GM19372 (cell line): ENCODE results near the gene TAF1A.
A peak's percentile ranks its signal among the peaks of the same experiment; 100 is the strongest.

Source experiments
- ATAC-seq: cut with Tn5 transposase; IDR thresholded peaks from one replicate; pipeline ENCODE4 v1.9.1; 2021; ENCODE audit warnings: mild to moderate bottlenecking, low read depth, moderate library complexity; ENCODE audit not compliant: unreplicated experiment

Gene TAF1A

DNA sequence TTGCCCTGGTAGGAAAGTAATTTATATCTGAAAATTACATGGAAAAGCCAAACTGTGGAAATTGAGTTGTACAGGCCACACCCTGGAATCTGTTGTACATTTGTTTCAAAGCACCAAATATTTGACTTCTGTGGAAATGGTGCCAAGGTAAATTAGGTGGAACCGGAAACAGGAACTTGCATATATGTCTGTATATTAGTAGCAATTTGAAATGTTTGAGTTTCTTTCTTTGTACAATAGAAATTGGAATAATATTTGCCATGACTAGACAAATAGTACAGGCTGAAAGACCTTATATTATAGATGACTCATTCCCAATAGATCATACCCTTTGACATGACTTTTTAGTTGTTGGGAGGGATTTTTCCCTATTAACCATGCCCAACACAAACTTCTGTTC is 10.5 kb upstream of the TAF1A start:
- ATAC-seq: no peak

GRCh38 chr1:222596696-222597095 is 7.0 kb upstream of the TAF1A start:
- no peak for ATAC-seq

GRCh38 chr1:222594789-222595188 is 5.1 kb upstream of the TAF1A start:
- no peak for ATAC-seq

GRCh38 chr1:222592171-222592570 is 2.4 kb upstream of the TAF1A start:
- ATAC-seq: no peak

- no peak for ATAC-seq
Measured at GRCh38 chr1:222588135-222588534, 1.6 kb downstream of the TAF1A start.

DNA sequence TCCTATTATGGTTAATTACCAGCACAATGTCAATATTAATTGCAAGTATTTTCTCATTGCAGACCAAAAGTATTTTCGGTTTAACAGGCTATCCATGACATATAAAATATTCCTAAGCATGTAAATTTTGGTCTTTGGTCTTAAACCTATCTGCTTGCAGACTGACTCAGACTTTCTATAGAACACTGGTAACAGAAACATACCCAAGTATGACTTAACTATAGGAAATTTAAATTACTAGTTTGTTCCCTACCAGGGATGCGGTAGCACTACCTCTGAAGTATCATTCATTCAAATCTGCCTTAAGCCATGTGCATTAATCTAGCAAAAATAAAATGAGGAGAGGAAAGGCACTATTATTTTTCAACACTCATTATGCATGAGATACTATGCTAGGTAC is 2.9 kb downstream of the TAF1A start:
- ATAC-seq: no peak

DNA sequence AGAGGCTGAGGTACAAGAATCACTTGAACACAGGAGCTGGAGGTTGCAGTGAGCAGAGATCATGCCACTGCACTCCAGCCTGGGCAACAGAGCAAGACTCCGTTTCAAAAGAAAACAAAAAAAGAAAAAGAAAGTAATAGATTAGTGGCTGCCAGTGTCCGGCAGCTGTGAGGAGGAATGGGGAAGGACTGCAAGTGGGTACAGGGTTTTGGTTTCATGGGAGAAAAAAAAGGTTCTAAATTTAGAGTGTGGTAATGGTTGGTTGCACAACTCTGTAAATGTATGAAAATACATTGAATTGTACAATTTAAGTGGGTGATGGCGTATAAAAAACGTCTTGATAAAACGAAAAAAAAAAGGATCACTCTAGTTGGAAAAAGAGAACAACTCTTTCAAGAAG is 6.7 kb downstream of the TAF1A start:
- ATAC-seq: peak; percentile 92

DNA sequence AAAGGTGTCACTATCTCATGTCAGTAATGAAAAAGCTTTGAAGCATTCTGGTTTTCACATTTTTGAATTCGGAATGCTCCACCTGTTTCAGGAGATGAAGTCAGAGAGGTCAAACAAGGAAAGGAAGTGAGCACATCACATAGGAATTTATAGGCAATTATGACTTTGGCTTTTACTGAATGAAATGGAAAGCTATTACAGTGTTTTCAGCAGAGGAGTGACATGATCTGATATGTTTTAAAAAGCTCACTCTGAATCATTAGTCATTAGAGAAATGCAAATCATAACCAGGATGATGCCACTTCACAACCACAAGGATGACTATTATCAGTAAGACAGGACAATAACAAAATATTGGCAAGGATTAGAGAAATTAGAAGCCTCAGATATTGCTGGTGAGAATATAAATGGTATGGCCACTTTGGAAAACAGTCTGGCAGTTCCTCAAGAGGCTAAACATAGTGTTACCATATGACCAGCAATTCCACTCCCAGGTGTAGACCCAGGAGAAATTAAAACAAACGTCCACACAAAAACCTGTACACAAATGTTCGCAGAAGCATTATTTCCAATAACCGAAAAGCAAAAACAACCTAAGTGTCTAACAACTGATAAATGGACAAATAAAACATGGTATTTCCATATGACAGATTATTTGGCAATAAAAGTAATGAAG is 7.5 kb downstream of the TAF1A start:
- ATAC-seq: no peak

- no peak for ATAC-seq
Measured at GRCh38 chr1:222579316-222579715, 10.4 kb downstream of the TAF1A start.

- no peak for ATAC-seq
Measured at GRCh38 chr1:222570837-222571236, 18.9 kb downstream of the TAF1A start.

DNA sequence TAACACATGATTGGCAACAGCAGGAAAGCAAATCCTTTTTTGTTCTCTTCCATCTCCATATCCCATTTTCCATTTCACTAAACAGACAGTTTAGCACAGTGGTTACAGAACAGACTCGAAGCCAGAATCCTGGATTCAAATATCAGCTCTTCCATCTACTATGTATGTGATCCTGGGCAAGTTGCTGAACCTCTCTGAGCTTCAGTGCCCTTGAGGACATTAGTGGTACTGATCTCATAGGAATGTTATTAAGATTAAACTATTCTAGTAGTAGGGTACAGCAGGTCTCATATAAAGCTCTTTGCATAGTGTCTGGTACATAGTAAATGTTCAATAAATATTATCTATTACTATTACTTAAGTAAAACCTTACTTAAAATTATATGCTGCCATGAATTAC is 28.1 kb downstream of the TAF1A start:
- ATAC-seq: no peak

DNA sequence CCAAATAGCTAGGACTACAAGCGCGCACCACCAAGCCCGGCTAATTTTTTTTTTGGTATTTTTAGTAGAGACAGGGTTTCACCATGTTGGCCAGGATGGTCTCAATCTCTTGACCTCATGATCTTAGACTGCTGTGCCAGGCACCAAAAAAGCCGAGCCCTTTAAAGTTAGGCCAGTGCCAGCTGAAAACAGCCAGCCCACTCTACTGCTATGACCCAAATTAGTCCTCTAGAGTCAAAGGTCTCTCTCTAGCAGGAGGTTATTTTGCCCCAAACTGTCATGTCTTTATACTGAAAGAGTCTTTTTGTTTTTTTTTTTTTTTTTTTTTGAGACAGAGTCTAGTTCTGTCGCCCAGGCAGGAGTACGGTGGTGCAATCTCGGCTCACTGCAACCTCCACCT is 32.2 kb downstream of the TAF1A start:
- ATAC-seq: no peak

DNA sequence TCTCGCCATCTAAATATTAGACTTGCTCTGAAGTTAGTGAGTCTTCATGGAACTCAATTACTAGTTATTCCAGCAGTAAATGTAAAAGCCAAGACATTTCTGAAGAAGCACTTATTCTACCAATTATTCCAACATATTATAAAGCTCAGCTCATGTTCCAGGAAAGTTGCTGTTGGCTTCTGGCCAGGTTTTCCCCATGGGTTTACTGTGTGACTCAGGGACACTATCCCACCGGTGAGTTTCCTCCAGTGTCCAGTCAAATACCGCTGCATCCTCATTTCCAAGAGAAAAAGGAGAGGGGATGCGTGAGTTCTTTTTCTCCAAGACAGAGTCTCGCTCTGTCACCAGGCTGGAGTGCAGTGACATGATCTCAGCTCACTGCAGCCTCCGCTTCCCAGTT is 32.6 kb downstream of the TAF1A start:
- ATAC-seq: no peak

GRCh38 chr1:222555992-222556615 is 33.6 kb downstream of the TAF1A start:
- no peak for ATAC-seq

DNA sequence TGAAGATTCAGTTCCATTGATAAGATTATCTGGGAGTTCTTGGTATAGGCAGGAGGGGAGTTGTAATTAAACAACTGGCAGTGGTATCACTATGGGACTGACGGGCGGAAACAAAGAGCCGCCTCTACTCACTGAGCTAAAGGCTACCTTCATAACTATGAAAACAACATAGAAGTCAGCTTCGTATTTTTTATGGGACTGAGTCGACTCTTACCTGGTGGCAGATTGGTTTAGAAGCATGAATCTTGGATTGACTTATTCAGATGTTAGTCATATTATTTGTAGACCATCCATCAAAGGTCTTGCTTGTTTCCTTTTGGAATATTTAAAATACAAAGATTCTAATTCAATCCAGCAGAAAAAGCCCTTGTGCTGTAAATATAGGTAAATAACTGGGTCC is 35.6 kb downstream of the TAF1A start:
- no peak for ATAC-seq

GRCh38 chr1:222552882-222553281 is 36.9 kb downstream of the TAF1A start:
- no peak for ATAC-seq

GRCh38 chr1:222547944-222548671 is 41.6 kb downstream of the TAF1A start, which contains the start of gene HHIPL2:
TSS of gene HHIPL2 (minus strand) at chr1:222548104. CDS start at chr1:222548044, 60 bp downstream.
- no peak for ATAC-seq

DNA sequence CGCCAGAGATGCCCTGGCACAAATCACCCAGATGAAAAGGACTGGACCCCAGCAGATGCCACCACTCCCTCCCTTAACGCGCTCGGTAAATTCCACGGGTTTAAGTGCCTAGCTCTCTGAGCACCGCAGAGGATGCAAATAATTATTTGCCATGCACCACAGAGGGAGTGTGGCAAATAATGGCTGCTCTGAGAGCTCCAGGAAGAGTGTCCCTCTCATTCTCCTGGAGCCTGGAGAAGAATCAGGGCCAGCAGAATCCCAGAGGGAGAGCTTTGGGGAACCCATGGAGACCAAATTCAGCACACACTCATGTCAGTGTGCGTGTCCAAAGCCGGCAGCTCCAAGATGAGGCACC is 42.5 kb downstream of the TAF1A start:
- no peak for ATAC-seq

DNA sequence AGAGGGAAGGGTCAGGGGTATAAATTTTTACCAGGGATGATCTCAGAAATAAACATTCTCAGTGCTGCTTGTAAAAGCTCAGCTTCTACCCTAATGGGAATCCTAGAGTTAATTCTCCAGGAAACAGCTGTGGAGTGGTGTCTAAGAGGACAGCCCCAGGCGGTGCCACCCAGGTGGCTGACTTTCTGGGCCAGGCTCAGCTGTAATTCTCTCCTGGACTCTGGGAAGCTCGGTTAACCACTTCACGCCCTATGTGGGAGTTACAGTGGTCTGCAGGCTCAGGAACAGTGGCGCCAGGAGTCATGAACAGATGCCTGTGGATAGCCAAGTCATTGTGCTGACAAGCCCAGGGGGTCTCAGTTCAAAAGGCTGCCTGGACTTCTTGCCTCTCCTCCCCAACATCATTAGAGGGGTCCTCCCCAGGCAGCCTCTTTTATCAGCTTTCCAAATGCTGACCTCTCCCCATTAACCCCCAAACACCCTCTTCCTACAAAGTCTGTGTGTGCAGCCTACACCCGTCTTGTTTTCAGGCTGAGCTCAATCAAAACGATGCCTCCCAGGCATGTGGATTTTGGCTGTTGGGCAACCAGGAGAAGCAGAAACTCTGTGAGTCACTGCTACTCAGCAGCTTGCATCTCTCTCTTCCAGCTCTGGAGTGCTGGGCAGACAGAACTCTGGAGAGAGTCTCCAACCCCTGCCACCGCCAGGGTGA is 43.0 kb downstream of the TAF1A start:
- no peak for ATAC-seq

DNA sequence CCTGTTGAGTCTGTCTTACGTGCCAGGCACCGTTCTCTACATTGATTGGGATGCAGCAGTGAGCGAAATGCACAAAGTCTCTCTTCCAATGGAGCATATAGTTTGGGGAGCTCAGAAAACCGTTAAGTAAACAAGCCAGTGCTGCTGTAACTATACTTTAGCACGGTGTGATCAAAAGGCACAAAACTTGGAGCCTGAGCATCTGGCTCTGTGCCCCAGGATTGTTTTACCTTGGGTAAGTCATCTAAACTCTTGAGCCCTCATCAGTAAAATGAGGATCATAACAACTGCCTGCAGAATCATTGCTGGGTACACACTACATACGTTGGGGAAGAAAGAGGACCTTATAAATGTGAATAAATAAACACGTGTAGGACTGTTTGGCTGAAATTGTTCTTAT is 43.6 kb downstream of the TAF1A start:
- no peak for ATAC-seq

DNA sequence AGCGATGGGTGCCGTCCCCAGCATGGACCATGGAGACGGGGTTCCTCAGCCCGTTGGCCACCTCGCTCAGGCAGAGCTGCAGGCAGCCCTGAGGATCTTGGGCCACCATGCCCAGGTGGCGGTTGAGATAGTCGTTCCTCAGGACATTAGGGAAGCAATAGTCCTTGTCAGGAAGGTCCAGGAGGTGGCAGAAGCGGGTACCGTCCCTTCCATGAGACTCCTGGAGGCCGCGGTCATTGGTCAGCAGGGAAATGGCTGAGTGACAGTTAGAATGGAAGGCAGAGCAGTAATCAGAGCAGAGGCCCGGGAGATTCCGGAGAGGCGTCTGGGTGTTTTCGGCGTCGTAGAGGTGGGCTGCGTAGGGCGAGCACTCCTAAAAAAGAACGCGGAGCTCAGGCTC is 45.9 kb downstream of the TAF1A start:
- ATAC-seq: no peak
